Measurements from ENCODE around the gene CDC42BPA.

GRCh38 chr1:227124473-227124872 lies 193.8 kb downstream of the CDC42BPA start:
- TF ChIP-seq, protein P1, sequence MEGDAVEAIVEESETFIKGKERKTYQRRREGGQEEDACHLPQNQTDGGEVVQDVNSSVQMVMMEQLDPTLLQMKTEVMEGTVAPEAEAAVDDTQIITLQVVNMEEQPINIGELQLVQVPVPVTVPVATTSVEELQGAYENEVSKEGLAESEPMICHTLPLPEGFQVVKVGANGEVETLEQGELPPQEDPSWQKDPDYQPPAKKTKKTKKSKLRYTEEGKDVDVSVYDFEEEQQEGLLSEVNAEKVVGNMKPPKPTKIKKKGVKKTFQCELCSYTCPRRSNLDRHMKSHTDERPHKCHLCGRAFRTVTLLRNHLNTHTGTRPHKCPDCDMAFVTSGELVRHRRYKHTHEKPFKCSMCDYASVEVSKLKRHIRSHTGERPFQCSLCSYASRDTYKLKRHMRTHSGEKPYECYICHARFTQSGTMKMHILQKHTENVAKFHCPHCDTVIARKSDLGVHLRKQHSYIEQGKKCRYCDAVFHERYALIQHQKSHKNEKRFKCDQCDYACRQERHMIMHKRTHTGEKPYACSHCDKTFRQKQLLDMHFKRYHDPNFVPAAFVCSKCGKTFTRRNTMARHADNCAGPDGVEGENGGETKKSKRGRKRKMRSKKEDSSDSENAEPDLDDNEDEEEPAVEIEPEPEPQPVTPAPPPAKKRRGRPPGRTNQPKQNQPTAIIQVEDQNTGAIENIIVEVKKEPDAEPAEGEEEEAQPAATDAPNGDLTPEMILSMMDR (IDR thresholded peaks at IDR 0.05), result no peak
- no peak for TF ChIP-seq EP300 (IDR thresholded peaks at IDR 0.05)
